HG03460 (cell line): Measurements from ENCODE around the gene LUZP2.

Experiments used
- ATAC-seq: cut with Tn5 transposase; IDR thresholded peaks from one replicate; pipeline ENCODE4 v1.9.1; 2021; ENCODE audit not compliant: unreplicated experiment

The LUZP2 gene

GRCh38 chr11:24628224-24628776 lies 131.4 kb downstream of the LUZP2 start:
- no peak for ATAC-seq

DNA sequence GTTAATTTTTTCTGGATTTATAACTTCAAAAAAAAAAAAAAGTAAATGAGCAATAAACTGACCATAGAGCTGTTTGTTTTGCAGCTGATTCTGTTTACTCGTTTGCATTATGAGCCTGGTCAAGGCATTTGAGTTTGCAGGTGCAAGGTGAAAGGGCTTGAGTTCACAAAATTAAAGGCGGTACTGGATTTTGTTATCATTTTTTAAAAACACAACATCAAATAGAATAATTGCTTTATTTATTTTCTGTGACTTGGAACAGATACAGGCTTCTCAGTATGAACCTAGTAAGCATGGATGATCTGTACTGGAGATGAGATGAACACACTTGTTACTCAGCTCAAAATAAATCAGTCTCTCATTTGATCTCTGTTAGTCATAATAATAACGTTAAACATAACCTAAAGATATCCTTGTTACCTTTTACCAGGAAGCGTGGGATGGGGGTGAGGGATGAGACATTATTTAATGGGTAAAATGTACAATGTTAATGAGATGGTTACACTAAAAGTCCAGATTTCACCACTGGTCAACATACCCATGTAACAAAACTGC lies 137.8 kb downstream of the LUZP2 start:
- ATAC-seq, result no peak

DNA sequence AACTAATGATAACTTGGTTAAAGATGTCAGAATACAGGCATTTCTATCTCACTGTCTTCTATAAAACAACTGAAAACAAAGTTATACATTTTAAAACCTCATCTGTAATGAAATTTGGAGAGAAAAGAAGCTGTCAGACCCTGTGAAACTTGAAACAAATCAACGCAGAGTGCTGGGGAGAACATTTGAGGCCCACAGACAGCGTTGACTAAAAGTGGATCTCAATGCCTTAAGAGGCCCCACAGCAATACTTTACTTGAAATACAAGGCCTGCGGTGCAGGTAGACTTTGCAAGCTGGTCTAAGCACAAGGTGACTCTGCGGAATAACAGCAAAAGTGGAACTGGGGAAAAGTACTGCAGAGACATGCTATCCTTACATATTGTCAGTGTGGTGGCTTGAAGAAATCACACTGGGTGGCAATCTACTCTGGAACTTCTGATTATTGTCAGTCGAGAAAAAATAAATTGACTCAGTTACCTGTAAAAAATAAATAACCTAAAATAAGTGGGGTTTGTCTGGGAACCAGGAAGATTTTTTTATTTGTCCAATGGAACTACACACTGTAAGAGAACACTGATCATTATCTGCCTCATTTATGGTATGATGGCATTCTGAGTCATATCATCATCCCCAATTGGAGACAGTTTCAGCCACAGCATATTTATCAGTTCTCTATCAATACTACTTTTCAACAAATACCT lies 138.9 kb downstream of the LUZP2 start:
- ATAC-seq, result no peak

- no peak for ATAC-seq
These were observed 139.4 kb downstream of the LUZP2 start for GRCh38 chr11:24636291-24636629.

DNA sequence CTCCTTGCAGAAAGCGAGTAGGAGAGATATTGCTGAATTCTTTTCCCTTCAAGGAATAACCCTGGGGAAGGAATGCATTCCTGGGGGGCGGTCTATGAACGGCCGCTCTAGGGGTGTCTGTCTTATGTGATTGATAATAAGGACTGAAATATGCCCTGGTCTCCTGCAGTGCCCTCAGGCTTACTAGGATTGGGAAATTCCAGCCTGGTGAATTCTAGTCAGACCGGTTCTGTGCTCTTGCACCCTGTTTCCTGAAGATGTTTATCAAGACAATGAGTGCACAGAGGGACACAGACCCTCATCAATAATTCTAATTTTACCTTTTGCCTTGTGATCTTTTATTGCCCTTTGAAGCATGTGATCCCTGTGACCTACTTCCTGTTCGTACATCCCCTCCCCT lies 140.7 kb downstream of the LUZP2 start:
- no peak for ATAC-seq

DNA sequence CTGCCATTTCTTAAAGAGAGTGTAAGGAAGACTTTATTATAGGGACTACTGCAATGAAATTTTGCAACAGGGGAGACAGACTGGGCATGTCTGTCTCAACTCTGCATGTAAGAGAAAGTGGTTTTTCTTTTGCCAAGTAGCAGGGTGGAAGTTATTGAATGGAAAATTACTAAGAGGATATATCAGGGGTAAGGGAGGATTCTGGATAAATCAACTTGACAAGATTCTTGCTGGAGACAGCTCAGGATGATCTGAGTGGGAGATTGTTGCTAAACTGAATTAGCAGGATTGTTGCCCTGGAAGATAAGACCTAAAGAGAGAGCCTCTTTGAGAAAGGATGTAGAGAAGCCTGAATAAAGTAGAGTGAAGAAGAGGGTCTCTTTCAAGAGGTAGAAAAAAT lies 145.8 kb downstream of the LUZP2 start:
- no peak for ATAC-seq

DNA sequence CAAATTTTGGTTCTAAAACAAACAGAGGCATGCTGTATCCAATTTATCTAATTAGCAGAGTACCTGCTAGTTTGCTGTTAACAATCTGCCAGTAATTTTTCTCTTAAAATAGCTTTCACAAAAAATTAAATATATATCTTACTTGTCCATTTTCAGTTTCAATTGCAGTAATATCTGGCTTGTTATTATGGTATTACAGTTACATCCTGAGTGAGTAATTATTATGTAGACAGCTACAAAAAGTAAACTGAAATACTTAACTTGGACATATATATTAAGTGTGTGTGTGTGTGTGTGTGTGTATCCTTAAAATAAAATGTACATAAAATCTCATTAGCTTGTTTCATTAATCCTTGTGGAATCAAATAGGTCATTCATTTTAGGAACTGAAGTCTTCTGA lies 148.7 kb downstream of the LUZP2 start:
- ATAC-seq, result no peak

GRCh38 chr11:24651873-24652272 lies 155.0 kb downstream of the LUZP2 start:
- ATAC-seq, result no peak

- no peak for ATAC-seq
These were observed 157.0 kb downstream of the LUZP2 start for GRCh38 chr11:24653901-24654300.

DNA sequence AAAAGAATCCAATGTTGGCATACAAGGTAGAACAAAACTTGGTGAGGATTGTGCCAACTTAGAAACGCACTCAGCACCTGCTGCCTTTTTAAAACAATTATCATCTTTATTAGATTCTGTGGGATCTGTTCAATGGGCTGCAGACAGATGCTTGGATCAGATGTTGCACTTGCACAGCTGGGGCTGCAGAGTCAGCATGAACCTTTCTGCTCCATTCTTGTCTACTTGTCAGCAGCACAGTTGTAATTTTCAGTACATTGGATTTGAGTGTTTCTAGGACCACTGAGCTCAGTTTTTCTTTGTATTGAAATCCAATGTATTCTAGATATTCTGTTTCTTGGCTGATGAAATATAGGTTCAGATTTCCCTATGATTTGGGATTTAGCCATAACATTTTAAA lies 164.5 kb downstream of the LUZP2 start:
- ATAC-seq, result no peak

DNA sequence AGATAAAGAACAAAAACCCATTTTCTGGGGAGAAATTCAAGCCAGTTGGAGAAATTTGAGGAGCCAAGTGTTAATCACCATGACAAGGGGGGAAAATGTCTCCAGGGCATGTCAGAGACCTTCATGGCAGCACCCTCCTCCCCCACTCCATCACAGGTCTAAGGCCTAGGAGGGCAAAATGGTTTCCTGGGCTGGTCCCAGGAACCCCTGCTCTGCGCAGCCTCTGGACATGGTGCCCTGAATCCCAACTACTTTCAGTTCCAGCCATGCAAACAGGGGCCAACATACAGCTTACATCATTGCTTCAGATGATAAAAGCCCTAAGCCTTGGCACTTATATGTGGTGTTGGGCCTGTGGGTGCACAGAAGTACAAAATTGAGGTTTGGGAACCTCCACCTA lies 167.5 kb downstream of the LUZP2 start:
- no peak for ATAC-seq

GRCh38 chr11:24667353-24667968 lies 170.6 kb downstream of the LUZP2 start:
- ATAC-seq, result no peak

- ATAC-seq, result no peak
These were observed 182.0 kb downstream of the LUZP2 start for GRCh38 chr11:24678703-24679348.

DNA sequence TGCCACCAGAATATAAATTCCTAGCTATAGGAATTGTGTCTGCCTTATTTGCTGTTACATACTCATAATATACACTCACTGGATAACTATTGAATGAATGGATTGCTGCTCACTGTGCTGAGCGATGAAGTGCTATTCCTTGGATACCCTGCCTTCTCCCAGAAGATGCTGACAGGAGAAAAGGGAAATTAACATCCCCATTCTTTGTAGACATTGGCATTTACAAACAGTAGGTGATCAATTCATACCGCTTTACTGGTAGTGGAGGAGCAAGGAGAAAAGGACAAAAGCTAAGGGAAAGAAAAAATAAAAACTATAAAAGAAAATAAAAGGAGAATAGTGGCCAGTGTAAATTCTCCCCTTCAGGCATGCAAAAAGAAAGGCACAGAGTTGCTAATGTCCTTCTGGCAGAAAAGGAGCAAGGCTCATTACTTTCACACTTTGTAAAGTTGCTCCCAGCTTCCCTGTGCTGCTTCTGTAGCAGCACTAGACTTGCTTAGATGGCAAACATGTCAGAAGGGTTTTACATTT lies 183.0 kb downstream of the LUZP2 start:
- no peak for ATAC-seq

DNA sequence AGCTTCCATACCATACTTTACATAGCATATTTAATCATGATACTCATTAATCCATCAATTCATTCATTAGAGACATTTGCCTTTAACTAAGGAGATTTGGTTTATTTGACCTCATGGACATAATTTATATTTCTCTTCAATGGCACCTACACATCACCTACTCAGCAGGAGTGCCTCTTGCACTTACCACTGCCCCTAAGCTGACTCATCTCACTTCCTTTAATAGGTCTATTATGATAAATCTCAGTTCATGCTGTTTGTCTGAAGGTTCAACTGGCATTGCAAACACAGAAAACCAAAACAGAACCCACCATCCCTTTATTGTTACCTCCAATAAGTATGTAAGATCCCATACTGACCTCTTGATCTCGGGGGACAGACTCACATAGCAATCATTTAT lies 186.7 kb downstream of the LUZP2 start:
- ATAC-seq, result no peak

DNA sequence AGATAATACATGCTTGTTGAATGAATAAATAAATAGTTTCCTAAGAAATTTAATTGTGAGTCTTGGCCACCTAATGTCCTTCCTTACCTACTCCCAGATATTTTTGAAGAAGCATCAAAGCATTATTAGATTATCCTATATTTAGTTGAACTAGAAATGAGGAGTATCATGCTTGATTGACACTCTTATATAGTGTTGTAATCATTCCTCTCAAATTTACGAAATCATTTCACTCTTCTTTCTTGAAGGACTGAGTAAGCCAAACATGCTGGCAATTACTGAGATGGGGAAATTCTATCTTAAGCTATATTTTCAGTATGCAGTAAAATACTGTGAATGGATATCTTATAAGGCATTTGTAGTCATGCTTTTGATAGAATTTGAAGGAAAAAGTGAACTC lies 189.0 kb downstream of the LUZP2 start:
- no peak for ATAC-seq

DNA sequence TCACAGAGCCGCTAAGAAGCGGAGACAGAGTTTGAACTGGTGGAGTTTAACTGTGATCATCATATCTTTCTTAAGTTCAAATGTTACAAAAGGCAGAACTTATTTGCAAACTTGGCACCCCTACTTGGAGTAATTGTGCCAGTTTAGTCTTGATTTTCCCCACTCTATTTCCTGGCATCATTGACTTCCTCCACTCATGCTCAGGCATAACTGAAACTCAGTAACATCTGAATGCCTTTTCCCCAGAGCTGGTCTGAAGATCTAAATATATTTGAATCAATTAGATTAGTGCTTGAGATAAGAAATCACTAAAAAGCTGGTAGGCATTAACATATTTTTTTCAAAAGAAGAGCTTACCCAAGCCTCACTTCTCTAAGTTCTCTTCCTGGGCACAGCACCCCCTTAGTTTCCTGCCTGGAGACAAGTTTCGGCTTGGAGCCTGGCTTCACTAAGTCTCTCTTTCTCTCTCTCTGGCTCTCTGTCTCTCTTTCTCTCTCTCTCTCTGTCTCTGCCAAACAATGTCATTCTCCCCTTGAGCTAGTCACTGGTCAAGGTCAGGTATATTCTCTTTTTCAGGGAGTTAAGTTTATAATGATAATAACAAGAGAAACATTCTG lies 190.8 kb downstream of the LUZP2 start:
- ATAC-seq, result no peak

DNA sequence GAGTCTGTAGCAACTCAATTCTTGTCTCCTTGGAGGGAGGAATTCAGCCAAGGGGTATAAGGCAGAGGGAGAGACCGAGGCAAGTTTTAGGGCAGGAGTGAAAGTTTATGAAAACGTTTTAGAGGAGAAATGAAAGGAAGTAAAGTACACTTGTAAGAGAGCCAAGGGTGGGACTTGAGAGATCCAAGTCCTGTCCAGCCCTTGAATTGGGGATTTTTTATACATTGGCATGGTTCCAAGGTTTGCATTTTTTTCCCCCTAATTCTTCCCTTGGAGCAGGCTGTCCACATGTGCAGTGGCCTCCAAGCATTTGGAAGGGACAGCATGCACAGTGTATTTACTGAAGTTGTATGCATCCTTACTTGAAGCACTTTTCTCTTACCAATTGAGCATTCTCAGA lies 192.1 kb downstream of the LUZP2 start:
- no peak for ATAC-seq

DNA sequence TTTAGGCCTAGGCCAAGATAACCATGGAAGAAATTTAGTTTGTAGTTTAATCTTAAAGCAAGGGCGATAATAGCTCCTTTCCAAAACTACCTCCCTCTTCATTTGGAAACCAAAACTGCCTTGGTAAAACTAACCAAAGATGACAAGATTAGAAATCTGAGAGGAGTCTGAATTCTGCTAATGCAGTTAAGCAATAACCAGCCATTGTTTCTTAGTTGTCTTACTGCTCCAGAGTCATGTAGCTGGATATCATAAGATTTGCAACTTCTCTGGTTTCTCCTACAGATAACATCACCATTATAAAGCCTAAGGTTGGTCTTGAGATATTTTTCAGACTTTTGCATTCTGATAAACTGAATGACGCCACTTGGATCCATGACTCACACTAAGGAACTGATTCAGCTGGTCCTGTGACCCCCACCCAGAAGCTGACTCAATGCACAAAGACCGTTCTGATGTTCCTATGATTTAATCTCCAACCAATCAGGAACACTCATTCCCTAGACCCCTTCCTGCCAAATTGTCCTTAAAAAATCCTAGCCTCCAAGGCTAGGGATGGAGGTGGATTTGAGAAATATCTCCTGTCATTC lies 200.8 kb downstream of the LUZP2 start:
- ATAC-seq, result no peak

GRCh38 chr11:24704716-24705115 lies 207.9 kb downstream of the LUZP2 start:
- no peak for ATAC-seq

GRCh38 chr11:24705474-24705873 lies 208.6 kb downstream of the LUZP2 start:
- no peak for ATAC-seq
